Endothelial cell of umbilical vein (primary cell): ENCODE data around the gene BACH2. TPM values are rescaled to one million over a fixed set of nuclear protein-coding genes. Genes with fewer than 3 reads are reported as not detected.
"Not testable (repeated sequence)": the region's sequence is repeated elsewhere in the genome, so short reads cannot be mapped to it uniquely, and the experiment has no call there.

Source experiments
- BruUV-seq: library from RNA; stranded (reverse); fragments of 400-500 nt; replicated peaks from 2 replicates; lab custom pipeline; 2021; lab: Mats Ljungman, UMichigan
- CTCF ChIA-PET: fragments of 300-600, 350-600 bp; sonication (Branson Sonifier 250); formaldehyde crosslinking; loops from one replicate; lab custom pipeline; 2021; ENCODE audit warnings: antibody characterized with exemption, inconsistent platforms; lab: Charles Lee
- POLR2A ChIA-PET: fragments of 300-600, 350-600 bp; sonication (Branson Sonifier 250); formaldehyde crosslinking; loops from one replicate; lab custom pipeline; 2021; ENCODE audit warnings: antibody characterized with exemption, inconsistent platforms; lab: Charles Lee
- DNase-seq: peaks from one replicate; pipeline ENCODE4 v3.0.0-alpha.2; 2011; ENCODE audit warnings: low read depth, low spot score
- FAIRE-seq: peaks from 2 replicates; lab custom pipeline; 2011; peaks lifted over from hg19 to GRCh38; lab: Jason Lieb, UNC
- H2AFZ ChIP-seq: 2 replicates; pipeline ENCODE4 v1.6.0; 2012; ENCODE audit warnings: low read depth, low read length, control low read depth, inconsistent platforms
- H3K27ac ChIP-seq: 2 replicates; pipeline ENCODE4 v1.5.1; 2011; ENCODE audit warnings: low read depth, mild to moderate bottlenecking, control low read depth, low read length, moderate library complexity; ENCODE audit not compliant: insufficient read depth
- H3K27me3 ChIP-seq, 2 experiments: 2 replicates each; pipeline versions ENCODE4 v1.6.0 to v1.6.1; 2011; ENCODE audit warnings: low read length in 2 of 2, mixed read lengths in 1 of 2; ENCODE audit not compliant: control insufficient read depth in 2 of 2, insufficient read depth in 2 of 2
- H3K36me3 ChIP-seq, 2 experiments: 2 replicates in 1 of 2; 3 replicates in 1 of 2; pipeline ENCODE4 v1.5.1; 2011; ENCODE audit warnings: low read length in 2 of 2, mild to moderate bottlenecking in 1 of 2, moderate library complexity in 1 of 2; ENCODE audit not compliant: control insufficient read depth in 2 of 2, insufficient read depth in 2 of 2; ENCODE audit errors: extremely low read depth in 1 of 2
- H3K4me1 ChIP-seq: 3 replicates; pipeline ENCODE4 v1.5.1; 2011; ENCODE audit warnings: mild to moderate bottlenecking, low read length; ENCODE audit not compliant: control insufficient read depth, insufficient read depth; ENCODE audit errors: extremely low read depth
- H3K4me2 ChIP-seq: 2 replicates; pipeline ENCODE4 v1.6.1; 2011; ENCODE audit warnings: low read length, control low read depth, mixed read lengths; ENCODE audit not compliant: insufficient read depth
- H3K4me3 ChIP-seq, 3 experiments: fragments of 200-600 bp in 1 of 3; sonication (generic), shearing (Covaris generic) in 1 of 3; replicated peaks in 1 of 3; 2 replicates each; pipeline ENCODE4 v1.5.1; 2011 to 2016; ENCODE audit warnings: control low read depth in 3 of 3, low read length in 3 of 3, mild to moderate bottlenecking in 2 of 3, inconsistent platforms in 1 of 3, low read depth in 1 of 3, moderate library complexity in 1 of 3; ENCODE audit not compliant: insufficient read depth in 1 of 3
- H3K79me2 ChIP-seq: 2 replicates; pipeline ENCODE4 v1.6.0; 2012; ENCODE audit warnings: low read length, inconsistent platforms; ENCODE audit not compliant: control insufficient read depth, insufficient read depth
- H3K9ac ChIP-seq: replicated peaks from 2 replicates; pipeline ENCODE3; 2011; ENCODE audit warnings: low read length, control low read depth; ENCODE audit not compliant: insufficient read depth; ENCODE audit errors: extremely low read depth
- H3K9me1 ChIP-seq: replicated peaks from 3 replicates; pipeline ENCODE4 v1.6.0; 2011; ENCODE audit warnings: mild to moderate bottlenecking, low read length; ENCODE audit not compliant: control insufficient read depth, insufficient read depth; ENCODE audit errors: extremely low read depth
- H3K9me3 ChIP-seq: replicated peaks from 2 replicates; pipeline ENCODE4 v1.5.1; 2012; ENCODE audit warnings: low read length, inconsistent platforms; ENCODE audit not compliant: control insufficient read depth, insufficient read depth
- H4K20me1 ChIP-seq: replicated peaks from 2 replicates; pipeline ENCODE3; 2011; ENCODE audit warnings: mild to moderate bottlenecking, low read length; ENCODE audit not compliant: control insufficient read depth, insufficient read depth; ENCODE audit errors: extremely low read depth
- CTCF ChIP-seq, 2 donors: IDR thresholded peaks; 1 replicate in 1 of 2; 2 replicates in 1 of 2; pipeline ENCODE4 v1.5.1; 2011; ENCODE audit warnings: low read length in 2 of 2, mild to moderate bottlenecking in 2 of 2, moderate library complexity in 2 of 2, control low read depth in 1 of 2, inconsistent platforms in 1 of 2, low read depth in 1 of 2; ENCODE audit not compliant: insufficient read depth in 1 of 2; ENCODE audit errors: extremely low read depth in 1 of 2
- EZH2 ChIP-seq: IDR thresholded peaks from 2 replicates; pipeline ENCODE4 v1.6.1; 2012; ENCODE audit warnings: borderline replicate concordance, low read depth, mild to moderate bottlenecking, moderate library complexity, low read length, inconsistent platforms; ENCODE audit not compliant: severe bottlenecking
- FOS ChIP-seq: IDR thresholded peaks from 2 replicates; pipeline ENCODE4 v1.6.1; 2011; ENCODE audit warnings: mild to moderate bottlenecking, low read length, moderate library complexity, borderline replicate concordance; ENCODE audit not compliant: insufficient read depth
- GATA2 ChIP-seq: IDR thresholded peaks from 2 replicates; pipeline ENCODE4 v1.7.0; 2011; ENCODE audit warnings: low read depth, mild to moderate bottlenecking, moderate library complexity, mixed read lengths, low read length; ENCODE audit not compliant: insufficient read length, insufficient read depth
- JUN ChIP-seq: IDR thresholded peaks from 2 replicates; pipeline ENCODE4 v1.6.1; 2011; ENCODE audit warnings: borderline replicate concordance, low read depth; ENCODE audit not compliant: insufficient read length, insufficient read depth
- MYC ChIP-seq: IDR thresholded peaks from one replicate; pipeline ENCODE4 v1.6.1; 2011; ENCODE audit warnings: mild to moderate bottlenecking, low read depth, low read length
- POLR2A ChIP-seq: IDR thresholded peaks from 2 replicates; pipeline ENCODE4 v1.6.1; 2012; ENCODE audit warnings: low read depth, mild to moderate bottlenecking, control low read depth, low read length
- POLR2AphosphoS5 ChIP-seq: IDR thresholded peaks from 2 replicates; pipeline ENCODE4 v1.6.1; 2012; ENCODE audit warnings: low read depth, mild to moderate bottlenecking, control low read depth, low read length, moderate library complexity; ENCODE audit not compliant: insufficient read depth
- dilution Hi-C: fragments of 300-500 bp; cut with MboI; formaldehyde crosslinking; loops from one replicate; pipeline ENCODE4 v1.15.0; 2019; ENCODE audit warnings: low sequenced_read_pairs; ENCODE audit not compliant: extremely low pct_ligation_motif_present
- intact Hi-C: fragments of 100-400 bp; cut with micrococcal nuclease; formaldehyde crosslinking; loops from one replicate; pipeline ENCODE4 v1.10.0; 2022
- polyA plus RNA-seq, 4 experiments: library from polyadenylated mRNA; depleted of rRNA in 3 of 4; stranded (reverse) in 3 of 4; unstranded in 1 of 4; fragments of >200 nt; gene quantifications; 2 replicates each; pipeline versions ENCODE4 v1.2.1 to v1.2.3, GENCODE V29; 2011 to 2012; ENCODE audit warnings: missing spikeins in 1 of 4
- total RNA-seq: library from RNA; stranded (reverse); gene quantifications from 2 replicates; pipeline ENCODE4 v1.2.3, GENCODE V29; 2021
- TF ChIP-seq, protein P1 (sequence below): IDR thresholded peaks from 2 replicates; pipeline ENCODE4 v1.6.1; 2011; ENCODE audit not compliant: insufficient read depth, insufficient read length

BACH2 gene
- total and polyA plus RNA-seq, 2 donors (not counting 3 experiments of a cell fraction or from before 2014, with no cell fraction given), result 1.7 to 5.6 TPM

- Histone ChIP-seq H3K9ac (peak overlapping the region; percentile 96), H2AFZ (no peak overlapping the region), H3K9me3 (no peaks in the 10 kb centered on the region), H3K4me1 (peaks cover 22% of the 10 kb centered on the region), H3K79me2 (no peaks in the 10 kb centered on the region), H3K4me3 (peak overlapping the region in 2 of 3 experiments; percentile 17 to 64), H3K9me1 (no peaks in the 10 kb centered on the region), H3K36me3 (no peaks in the 10 kb centered on the region), H3K27me3 (no peaks in the 10 kb centered on the region), H3K27ac (peak overlapping the region; percentile 99), H3K4me2 (peak overlapping the region; percentile 99), H4K20me1 (no peaks in the 10 kb centered on the region)
- dilution Hi-C loops, result no loop called here
- TF ChIP-seq FOS (peak; percentile 80), JUN (peak; percentile 98), CTCF (IDR thresholded peaks at IDR 0.05; ENCODE audit: extremely low read depth in 1 of 2, insufficient read depth in 1 of 2, low read depth in 1 of 2, low read length in 2 of 2) (peak in 1 of 2 donors; percentile 25), GATA2 (peak; percentile 54), POLR2AphosphoS5 (no peak), POLR2A (no peak), EZH2 (no peak), MYC (no peak)
- TF ChIP-seq, protein P1, sequence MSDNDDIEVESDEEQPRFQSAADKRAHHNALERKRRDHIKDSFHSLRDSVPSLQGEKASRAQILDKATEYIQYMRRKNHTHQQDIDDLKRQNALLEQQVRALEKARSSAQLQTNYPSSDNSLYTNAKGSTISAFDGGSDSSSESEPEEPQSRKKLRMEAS, result no peak
- peak; percentile 90 for DNase-seq
- intact Hi-C loops, result loop anchor here (1.0 to 5.0 kb wide), 11 partner anchors 12 to 986 kb away; partner anchors contain the start of gene BACH2
- ChIA-PET CTCF (interaction anchor here (0.9 to 6.7 kb wide), 20 partner anchors 11 to 344 kb away, joined by 3 to 48 read pairs (median 4); partner anchors contain the start of gene BACH2), POLR2A (interaction anchor here (0.6 to 1.1 kb wide), 5 partner anchors 66 to 986 kb away, joined by 3 to 5 read pairs (median 3); no protein-coding TSS in a partner anchor)
- FAIRE-seq, result peak; percentile 90
- BruUV-seq, result no TSS peak
Observed at GRCh38 chr6:90284236-90285041, 12.2 kb downstream of the BACH2 start.

DNA sequence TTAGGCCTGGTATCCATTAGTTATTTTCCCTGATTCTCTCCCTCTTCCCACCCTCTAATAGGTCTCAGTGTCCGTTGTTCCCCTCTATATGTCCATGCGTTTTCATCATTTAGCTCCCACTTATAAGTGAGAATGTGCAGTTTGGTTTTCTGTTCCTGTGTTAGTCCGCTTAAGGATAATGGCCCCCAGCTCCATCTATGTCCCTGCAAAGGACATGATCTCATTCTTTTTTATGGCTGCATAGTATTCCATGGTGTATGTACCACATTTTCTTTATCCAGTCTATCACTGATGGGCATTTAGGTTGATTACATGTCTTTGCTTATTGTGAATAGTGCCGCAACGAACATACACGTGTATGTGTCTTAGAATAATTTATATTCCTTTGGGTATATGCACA, 14.4 kb downstream of the BACH2 start:
- CTCF ChIA-PET, H2AFZ ChIP-seq, H3K27me3 ChIP-seq, FAIRE-seq, intact Hi-C loops, H3K4me2 ChIP-seq, H3K9ac ChIP-seq, H4K20me1 ChIP-seq, POLR2A ChIA-PET, H3K9me1 ChIP-seq, DNase-seq, BruUV-seq, H3K9me3 ChIP-seq, H3K4me3 ChIP-seq, H3K27ac ChIP-seq, H3K79me2 ChIP-seq, H3K36me3 ChIP-seq, dilution Hi-C loops: not testable (repeated sequence)
- H3K4me1 ChIP-seq, result peaks cover 22% of the 10 kb centered on the region
